OCI-LY7 (cell line): ENCODE data around the gene QKI.

Experiments
- EZH2phosphoT487 ChIP-seq: fragments of 200-600 bp; sonication (generic); IDR thresholded peaks from 2 replicates; pipeline ENCODE4 v1.6.1; 2018; ENCODE audit warnings: low read depth, borderline replicate concordance, mild to moderate bottlenecking, mixed run types, antibody characterized with exemption, low read length, moderate library complexity, mixed read lengths
- TF ChIP-seq, protein P1 (sequence below): fragments of 200-600 bp; sonication (generic); conservative IDR thresholded peaks from 2 replicates; pipeline ENCODE4 v1.5.1; 2014; ENCODE audit warnings: mild to moderate bottlenecking, antibody characterized with exemption, low read length, moderate library complexity, mixed read lengths

DNA sequence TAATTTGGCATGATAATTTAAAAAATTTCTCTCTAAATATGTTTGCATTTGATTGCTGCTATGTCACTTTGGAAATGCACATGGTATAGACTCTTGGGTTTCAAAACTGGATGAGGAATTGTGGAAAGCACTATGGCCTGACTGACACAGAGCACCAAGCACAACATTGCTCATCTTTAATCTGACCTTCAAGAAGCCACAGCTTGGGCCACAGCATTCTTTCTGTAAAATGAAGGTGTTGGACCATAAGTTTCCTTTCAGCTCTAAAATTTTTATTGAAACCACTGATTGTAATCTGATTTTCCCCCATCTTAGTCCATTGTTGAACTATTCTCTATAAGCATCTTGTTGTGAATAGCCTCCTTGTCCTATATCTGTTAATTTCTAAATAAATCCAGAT lies 41.0 kb downstream of the QKI start:
- TF ChIP-seq, protein P1, sequence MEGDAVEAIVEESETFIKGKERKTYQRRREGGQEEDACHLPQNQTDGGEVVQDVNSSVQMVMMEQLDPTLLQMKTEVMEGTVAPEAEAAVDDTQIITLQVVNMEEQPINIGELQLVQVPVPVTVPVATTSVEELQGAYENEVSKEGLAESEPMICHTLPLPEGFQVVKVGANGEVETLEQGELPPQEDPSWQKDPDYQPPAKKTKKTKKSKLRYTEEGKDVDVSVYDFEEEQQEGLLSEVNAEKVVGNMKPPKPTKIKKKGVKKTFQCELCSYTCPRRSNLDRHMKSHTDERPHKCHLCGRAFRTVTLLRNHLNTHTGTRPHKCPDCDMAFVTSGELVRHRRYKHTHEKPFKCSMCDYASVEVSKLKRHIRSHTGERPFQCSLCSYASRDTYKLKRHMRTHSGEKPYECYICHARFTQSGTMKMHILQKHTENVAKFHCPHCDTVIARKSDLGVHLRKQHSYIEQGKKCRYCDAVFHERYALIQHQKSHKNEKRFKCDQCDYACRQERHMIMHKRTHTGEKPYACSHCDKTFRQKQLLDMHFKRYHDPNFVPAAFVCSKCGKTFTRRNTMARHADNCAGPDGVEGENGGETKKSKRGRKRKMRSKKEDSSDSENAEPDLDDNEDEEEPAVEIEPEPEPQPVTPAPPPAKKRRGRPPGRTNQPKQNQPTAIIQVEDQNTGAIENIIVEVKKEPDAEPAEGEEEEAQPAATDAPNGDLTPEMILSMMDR, result no peak
- no peak for TF ChIP-seq EZH2phosphoT487
